GM21447 (cell line): ENCODE data around the gene TOP2B.

Experiments
- ATAC-seq: cut with Tn5 transposase; IDR thresholded peaks from one replicate; pipeline ENCODE4 v1.9.1; 2021; ENCODE audit not compliant: unreplicated experiment

The TOP2B gene

DNA sequence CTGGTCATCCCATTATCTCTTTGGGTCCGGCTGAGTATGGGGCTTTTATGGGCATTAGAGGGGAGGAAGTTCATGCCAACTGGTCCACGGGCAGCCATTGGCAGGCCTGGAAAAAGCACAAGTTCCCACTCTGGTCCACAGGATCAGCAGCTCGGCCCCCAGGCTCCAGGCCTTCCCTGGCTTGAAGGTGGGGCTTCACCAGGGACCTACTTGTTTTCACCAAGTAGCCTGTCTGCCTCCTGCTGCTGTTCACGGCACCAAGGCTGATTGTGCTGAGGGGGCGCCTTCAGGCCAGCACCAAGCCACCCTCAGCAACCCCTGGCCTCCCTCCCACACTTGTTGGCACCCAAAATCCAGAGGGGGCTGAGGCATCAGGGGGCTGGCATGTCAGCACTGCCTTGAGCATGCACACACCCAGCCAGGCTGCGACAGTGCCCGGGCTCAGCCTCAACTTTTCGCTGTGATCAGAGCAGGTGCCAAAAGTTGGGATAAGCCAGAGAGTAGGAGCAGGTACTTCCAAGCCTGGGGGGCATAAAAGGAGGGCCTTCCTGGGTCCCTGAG is 9.1 kb upstream of the TOP2B start:
- no peak for ATAC-seq

- peak; percentile 41 for ATAC-seq
These were observed 891 bp upstream of the TOP2B start for GRCh38 chr3:25665315-25666280.

GRCh38 chr3:25663869-25664811 is 567 bp downstream of the TOP2B start:
- peak; percentile 27 for ATAC-seq

DNA sequence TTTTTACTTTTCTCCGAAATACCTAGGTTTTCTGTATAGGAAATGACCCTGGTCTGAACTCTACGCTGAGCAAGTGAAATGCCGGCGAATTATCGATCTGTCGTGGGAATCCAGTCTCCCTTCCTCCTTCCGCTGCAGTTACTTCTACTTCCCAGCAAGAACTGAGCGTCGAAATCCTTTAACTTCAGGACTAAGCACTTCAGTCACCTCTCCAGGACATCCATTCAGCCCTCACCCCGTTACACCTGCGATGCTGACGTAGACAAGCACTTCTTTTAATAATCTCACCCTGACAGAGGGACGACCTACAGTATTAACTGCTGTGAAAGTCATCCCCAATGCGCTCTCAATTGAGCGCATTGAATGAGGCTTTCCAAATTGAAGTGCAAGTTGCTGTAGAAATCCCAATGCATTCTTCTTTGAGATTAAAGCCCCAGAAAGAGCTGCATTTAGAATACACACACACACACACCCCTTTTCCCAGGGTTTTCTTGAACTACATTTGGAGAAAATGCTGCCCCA is 1.3 kb downstream of the TOP2B start:
- peak; percentile 15 for ATAC-seq

- ATAC-seq, result no peak
These were observed 1.9 kb downstream of the TOP2B start for GRCh38 chr3:25662736-25663320.

DNA sequence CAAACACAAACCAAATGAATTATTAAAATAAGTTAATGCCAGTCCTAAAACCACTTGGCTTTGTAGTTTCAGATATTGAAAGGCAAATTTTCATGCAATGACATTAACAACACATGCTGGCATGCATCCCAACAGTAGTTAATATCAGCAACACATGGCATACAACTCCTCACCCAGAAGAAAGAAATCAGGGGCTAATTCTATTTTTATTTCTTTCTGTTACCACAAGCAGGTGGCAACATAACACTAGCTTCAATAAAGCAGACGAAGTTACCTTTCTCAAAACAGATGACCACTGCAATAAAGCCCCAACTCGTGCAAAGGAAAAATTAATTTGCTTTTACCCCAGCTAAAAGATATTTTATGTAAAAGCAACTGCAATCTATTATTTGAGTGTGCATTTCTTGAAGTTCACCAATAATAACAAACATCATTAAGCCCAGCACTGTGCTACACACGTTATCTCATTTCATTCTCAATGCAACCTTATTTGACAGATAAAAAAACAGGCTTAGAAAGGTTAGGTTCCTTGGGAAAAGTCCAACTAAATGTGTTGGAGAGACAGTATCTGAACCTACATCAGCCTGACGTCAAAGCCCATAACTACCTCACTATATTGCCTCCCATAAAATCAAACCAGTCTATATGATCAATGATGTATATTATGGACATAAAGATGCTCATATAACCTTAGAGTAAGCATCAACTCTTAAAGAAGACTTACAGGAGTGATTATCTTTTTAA is 2.8 kb downstream of the TOP2B start:
- ATAC-seq, result no peak

DNA sequence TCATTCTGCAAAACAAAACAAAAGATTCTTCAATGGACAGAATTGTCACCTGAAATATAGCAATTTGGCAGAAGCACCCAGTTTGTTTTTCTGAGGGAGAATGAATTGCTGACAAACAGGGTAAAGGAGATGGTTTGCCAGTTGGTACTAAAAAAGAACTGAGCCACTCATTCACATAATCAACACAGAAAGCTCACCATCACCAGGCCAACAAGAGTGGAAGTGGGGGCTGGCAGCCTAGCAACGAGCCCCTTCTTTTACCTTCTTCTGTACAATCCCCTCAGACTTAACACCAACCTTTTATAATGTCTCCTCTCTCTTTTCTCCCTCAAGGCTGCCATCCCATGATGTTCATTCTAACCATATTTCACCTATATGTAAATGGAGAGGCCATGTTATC is 5.9 kb downstream of the TOP2B start:
- ATAC-seq, result no peak

DNA sequence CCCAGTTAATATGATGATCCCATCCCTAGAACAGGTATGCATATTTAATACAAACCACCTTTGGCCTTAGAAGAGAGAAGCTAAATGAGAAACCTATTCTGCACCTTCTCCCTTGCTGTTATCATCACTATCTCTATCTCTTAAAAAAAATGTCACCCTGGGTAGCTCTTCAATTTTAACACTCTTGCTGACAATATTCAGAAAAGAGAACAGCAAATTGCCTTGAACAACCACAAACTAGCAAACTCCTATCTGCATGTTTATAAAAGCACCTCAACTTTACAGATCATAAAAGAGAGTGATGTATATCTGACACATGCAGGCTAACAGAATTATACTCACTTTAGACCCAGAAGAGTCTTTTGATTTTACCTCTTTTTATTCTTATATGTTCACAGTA is 7.4 kb downstream of the TOP2B start:
- ATAC-seq, result no peak

GRCh38 chr3:25655659-25656058 is 9.0 kb downstream of the TOP2B start:
- ATAC-seq, result no peak

DNA sequence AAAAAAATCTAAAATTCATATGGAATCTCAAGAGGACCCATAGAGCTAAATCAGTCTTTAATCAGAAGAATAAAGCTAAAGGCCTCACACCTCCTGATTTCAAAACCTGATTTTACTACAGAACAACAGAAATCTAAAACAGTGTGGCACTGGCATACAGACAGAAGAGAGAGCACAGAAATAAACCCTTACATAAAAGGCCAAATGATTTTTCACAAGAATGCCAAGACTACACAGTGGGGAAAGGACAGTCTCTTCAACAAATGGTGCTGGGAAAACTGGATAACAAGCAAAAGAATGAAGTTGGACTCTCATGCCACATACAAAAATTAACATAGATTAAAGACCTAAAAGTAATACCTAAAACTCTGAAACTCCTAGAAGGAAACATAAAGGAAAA is 10.1 kb downstream of the TOP2B start:
- no peak for ATAC-seq

GRCh38 chr3:25653322-25653721 is 11.4 kb downstream of the TOP2B start:
- no peak for ATAC-seq

GRCh38 chr3:25652921-25653320 is 11.8 kb downstream of the TOP2B start:
- no peak for ATAC-seq

GRCh38 chr3:25648925-25649830 is 15.5 kb downstream of the TOP2B start:
- no peak for ATAC-seq

DNA sequence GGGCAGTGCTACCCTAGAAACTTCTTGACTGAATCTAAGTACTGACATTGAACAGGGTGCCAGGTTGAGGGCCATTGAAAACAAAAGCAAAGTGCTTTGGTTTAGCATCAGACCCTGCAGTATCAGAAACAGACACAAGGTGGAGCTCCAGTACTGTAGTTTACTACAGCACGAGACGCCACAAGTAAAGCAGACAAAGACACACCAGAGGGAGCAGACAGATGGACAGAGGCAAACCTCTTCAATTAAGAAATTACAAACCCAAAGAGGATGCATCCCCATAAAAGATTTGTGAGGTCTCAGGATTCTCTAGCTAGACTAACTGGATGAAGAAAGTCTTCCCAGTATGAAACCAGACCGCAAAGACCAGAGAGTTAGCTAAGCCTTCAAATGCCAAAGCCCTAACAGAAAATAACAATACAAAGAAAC is 16.6 kb downstream of the TOP2B start:
- ATAC-seq, result peak; percentile 91

GRCh38 chr3:25635038-25635437 is 29.7 kb downstream of the TOP2B start:
- ATAC-seq, result no peak

- ATAC-seq, result no peak
These were observed 30.8 kb downstream of the TOP2B start for GRCh38 chr3:25633919-25634318.

- ATAC-seq, result no peak
These were observed 32.7 kb downstream of the TOP2B start for GRCh38 chr3:25631989-25632388.

GRCh38 chr3:25621087-25621486 is 43.6 kb downstream of the TOP2B start:
- no peak for ATAC-seq

- ATAC-seq, result no peak
These were observed 44.2 kb downstream of the TOP2B start for GRCh38 chr3:25620493-25620892.
